Measurements from ENCODE around the gene SEL1L.

- TF ChIP-seq ZNF530 (CRISPR knock-in tag; IDR thresholded peaks at IDR 0.05; ENCODE audit: low read depth) (no peak), NFKB2 (CRISPR knock-in tag; IDR thresholded peaks at IDR 0.05; ENCODE audit: borderline replicate concordance) (peak; percentile 26; the same call in 1 of the 2 replicates), CTCF (CRISPR knock-in tag; IDR thresholded peaks at IDR 0.05) (peak; percentile 23; the same call in 1 of the 2 replicates), SIN3A (IDR thresholded peaks at IDR 0.05; ENCODE audit: borderline replicate concordance, low read depth, low read length) (peak; percentile 60; the same call in 1 of the 2 replicates), AGO2 (optimal IDR thresholded peaks at IDR 0.05; ENCODE audit: low read depth, low read length) (peak; percentile 38), ZNF639 (CRISPR knock-in tag; conservative IDR thresholded peaks at IDR 0.05) (no peak), ZNF589 (CRISPR knock-in tag; conservative IDR thresholded peaks at IDR 0.05) (no peak), TRIM22 (IDR thresholded peaks at IDR 0.05) (no peak), ZNF10 (CRISPR knock-in tag; IDR thresholded peaks at IDR 0.05; ENCODE audit: borderline replicate concordance, low read depth) (no peak)
These were observed 98.0 kb downstream of the SEL1L start for GRCh38 chr14:81435391-81436295.
